ENCODE measurements around the gene CRHR2.

The CRHR2 gene

DNA sequence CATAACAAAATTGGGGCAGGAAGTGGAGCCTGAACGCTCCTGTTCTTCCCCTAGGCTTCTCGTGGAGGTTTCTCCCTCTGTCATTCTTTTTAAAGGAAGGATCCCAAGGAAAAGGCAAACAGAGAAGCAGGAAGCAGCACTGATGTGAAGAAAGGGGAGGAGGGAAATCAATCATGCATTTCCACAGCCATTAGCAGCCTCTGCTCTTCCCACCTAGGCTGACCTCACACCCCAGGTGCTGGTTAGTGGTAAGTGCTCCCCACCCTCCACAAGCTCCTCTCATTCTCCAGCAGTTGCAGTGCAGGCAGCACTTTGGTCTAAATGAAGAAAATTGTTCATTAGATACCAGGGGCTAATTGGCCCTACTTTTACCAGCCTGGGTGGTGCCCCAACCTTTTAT lies 2.6 kb downstream of the CRHR2 start:
- no peak for DNase-seq (ENCODE audit: low read depth)

DNA sequence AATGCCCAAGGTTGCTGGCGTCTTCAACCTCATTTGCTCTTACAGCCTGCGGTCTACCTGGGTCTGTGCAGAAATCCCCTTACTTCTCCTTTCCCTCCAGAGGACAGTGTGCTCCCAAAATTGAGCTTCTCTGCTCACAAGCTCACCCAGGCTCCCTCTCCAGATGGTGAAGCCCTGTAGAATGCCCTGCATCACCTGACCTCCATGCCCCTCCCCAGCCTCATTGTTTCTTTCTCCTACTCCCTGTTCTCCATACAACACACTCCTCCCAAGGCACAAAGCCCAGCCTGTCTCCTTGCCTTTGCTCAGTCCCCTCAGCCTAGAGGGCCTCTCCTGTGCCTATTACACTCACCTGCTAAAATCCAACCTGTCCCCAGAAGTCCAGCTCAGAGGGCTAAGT lies 3.5 kb downstream of the CRHR2 start:
- no peak for DNase-seq (ENCODE audit: low read depth)

DNA sequence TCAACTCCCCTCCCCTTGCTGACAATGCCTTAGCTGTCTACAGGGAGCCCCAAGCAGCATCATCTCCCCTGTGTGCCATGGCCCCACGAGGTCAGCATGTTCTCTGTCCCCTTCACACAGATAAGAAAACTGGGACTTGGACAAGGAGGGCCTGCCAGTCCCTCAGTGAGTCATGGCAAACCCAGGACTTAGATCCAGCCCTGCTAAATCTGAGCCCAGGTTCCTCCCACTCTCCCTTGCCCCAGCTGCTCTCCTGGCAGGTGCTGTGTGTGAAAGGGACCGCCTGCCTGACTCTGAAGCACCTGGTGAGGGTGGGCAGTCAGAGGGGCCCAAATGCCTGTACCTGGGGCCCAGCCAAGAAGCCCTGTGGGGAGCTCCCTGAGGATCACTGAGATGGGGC lies 7.4 kb downstream of the CRHR2 start:
- DNase-seq (ENCODE audit: low read depth): no peak

DNA sequence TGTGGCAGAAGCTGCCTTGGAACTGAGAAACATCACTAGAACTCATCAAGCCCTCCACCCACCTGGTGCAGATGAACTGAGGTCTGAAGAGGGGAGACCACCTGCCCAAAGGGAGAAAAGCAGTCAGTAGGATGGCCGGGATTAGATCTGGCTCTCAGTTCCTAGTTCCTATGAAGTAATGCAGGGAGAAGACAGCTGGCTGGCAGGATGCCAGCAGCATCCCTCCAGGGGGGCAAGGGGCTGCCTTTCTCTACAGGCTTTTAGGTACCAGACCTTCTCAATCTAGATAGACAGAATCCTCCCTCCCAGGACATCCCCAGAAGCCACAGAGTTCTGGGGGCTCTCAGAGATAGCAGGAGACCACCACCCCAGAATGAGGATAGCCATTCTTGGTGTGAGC lies 7.8 kb downstream of the CRHR2 start:
- no peak for DNase-seq (ENCODE audit: low read depth)

DNA sequence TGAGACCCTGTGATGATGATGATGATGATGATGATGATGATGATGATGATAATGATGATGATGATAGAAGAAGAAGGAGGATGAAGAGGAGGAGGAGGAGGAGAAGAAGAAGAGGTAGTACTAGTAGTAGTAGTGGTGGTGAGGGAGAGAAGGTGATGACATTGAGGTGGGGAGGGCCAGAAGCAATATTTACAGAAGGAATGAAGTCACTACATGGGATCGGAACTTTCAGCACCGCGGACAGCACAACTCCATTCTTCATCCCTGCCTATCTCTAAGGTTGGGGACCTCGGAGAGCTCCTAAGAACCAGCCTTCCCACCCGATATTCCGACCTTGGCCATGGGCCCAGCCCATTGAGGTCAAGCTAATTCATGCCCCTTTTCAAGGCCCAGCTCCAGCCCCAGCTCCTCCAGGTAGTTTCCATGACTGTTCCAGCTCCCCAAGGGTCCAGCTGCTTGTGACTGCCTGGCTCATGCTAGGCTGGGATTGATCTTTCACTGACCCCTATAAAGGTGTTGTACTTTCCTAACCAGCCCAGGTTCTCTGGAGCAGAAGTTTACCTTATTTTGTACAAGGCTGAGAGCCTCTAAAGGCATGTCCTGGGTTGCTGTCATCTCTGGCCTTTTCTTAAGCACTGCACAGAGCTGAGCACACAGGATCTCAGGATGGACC lies 10.3 kb downstream of the CRHR2 start:
- no peak for DNase-seq (ENCODE audit: low read depth)

DNA sequence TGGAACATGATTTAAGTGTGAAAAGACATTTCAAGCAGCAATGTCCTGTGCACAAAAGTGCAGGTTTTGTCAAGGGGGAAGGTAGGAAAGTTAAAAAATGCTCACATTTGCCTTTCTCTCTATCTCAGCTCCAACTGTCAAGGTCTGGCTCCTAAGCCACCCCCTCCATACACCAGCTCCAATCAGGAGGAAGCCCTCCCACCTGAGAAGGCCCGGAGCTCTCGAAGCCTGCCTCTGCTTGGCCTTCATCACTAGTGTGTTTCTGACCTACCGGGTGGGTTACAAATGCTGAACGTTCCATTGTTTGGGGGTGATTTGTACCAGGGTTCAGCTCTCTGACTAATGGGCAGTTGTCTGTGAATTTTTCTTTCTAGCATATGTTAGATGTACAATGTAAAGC lies 14.2 kb downstream of the CRHR2 start:
- no peak for DNase-seq (ENCODE audit: low read depth)

DNA sequence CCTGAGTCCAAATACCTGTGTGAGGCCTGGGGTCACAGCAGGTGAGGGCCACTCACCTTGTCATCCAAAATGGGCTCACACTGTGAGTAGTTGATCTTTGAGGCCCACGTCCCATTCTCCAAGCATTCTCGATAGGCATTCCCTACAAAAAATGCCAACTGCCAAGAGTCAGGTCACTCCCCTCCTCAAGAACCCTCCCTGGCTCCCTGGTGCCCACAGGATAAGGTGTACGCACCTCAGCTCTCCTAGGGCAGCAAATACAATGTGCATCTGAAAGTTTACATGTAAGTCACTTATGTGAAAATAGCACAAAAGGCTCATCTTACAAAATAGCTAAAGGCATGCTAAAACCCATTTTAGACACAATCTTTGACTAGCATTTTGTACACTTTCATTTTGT lies 15.1 kb downstream of the CRHR2 start:
- DNase-seq (ENCODE audit: low read depth): no peak

DNA sequence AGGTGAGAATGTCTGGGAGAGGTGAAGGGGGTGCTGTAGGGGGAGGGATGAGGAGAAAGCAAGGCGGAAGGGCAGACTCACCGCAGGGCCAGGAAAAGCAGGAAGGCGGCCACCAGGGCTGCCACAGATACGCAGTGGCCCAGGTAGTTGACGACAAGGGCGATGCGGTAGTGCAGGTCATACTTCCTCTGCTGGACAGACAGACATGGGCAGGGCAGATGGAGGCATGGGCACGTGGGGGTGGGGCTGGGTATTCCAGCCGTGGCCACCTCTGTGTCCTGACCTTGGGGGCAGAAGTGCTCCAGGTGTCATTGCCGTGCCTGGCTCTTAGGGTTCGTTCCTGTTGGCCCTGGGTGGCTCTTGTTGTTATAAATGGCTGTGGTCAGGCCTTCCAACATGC lies 16.8 kb downstream of the CRHR2 start:
- DNase-seq (ENCODE audit: low read depth): no peak

DNA sequence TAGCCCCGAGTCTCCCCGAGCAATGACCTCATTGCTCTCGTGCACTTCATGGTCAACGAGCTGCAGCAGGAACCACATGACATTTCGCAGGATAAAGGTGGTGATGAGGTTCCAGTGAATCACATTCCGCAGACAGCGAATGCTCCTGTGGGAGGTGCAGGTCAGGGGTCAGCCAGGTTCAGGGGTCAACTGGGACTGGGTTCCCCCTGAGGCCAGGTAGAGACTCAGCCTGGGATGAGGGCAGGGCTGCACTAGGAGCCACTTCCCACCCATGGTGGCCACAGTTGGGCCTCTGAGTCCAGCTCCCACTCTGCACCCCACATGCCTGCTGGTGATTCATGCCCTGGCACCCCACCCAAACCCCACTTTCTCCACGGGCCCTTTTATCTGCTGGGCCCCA lies 17.2 kb downstream of the CRHR2 start:
- DNase-seq (ENCODE audit: low read depth): no peak

DNA sequence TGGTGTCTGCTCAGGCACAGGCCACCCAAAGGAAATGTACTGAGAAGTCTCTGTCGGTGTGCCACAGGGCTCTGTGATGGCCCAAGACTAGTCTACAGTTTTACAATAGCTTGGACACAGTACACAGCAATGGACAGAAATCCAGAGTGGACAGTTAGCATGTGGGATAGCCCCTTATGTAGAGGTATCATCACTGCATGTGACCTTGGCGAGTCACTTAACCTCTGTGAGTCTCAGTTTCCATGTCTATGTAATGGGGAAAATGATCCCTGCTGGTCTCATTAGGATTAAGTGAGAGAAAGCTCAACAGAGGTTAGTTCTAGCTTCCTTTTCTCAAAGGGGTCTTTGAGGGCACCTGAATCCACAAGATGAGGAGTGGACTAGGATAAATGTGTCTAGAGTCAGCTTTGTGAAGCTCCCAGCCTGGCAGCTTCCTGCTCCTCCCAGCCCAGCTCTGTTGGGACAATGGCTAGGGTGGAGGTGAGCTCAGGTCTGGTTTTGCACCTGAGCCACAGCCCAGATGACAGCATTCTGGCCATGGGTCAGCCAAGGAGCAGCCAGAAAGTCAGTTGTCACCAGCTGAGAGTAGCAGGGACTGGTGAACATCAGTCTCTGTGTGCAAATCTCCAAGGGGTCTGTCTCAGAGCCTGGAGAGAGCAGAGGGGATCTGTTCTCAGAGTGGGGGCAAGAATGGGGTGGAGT lies 17.9 kb downstream of the CRHR2 start:
- no peak for DNase-seq (ENCODE audit: low read depth)

DNA sequence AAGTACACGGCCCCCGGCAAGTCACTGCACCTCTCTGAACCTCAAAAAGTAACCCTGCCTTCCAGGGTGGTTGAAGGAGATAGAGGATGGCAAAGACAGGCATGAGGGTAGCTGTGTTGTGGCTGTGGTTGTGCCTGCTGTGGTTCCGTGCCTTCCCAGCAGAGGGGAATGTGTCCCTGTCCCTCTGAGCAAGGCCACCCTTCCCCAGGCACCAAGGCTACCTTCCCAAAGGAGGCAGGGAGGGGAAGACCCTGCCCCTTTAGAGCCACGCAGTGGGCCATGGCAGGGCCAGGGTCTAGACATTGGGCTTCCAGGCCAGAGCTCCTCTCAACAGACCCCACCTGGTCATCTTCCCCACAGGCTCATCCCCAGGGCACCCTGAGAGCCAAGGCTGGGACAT lies 18.8 kb downstream of the CRHR2 start:
- DNase-seq (ENCODE audit: low read depth): no peak

DNA sequence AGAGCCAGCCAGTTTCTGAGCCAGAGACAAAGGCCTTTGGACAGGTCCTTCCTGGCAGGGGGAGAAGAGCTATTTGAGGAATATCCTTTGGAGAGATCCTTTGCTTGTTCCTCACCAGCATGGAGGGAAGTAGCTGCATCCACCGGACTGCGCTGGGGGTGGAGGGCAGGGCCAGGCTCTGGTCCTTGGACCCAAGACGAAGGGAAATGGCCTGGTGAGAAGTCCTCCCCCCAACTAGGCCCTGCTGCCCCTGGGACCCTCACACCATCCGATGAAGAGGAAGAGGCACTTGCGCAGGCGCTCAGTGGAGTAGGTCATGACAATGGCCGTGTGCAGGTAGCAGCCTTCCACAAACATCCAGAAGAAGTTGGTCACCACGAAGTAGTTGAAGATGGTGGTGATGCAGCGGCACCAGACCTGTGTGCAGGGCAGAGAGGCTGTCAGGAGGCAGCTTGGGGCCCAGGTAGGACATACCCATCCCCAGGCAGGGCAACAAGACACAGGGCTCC lies 19.8 kb downstream of the CRHR2 start:
- no peak for DNase-seq (ENCODE audit: low read depth)

DNA sequence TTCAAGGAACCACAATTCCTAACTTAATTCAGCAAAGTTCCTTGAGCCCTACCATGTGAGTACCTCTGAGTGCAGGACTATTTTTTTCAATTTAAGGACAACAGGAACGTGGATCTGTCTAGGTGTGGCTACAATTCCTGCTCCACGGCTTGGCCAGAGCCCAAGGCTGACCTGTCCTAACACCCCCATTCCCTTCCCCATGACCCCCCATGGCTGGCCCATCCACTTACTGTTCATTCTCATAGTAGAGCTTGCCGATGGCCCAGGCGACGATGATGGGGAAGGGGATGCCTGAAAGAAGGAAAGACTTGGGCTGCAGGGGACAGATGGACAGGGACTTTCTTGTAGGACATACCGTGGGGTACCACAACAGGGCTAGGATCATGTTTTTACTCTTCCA lies 20.3 kb downstream of the CRHR2 start:
- no peak for DNase-seq (ENCODE audit: low read depth)

DNA sequence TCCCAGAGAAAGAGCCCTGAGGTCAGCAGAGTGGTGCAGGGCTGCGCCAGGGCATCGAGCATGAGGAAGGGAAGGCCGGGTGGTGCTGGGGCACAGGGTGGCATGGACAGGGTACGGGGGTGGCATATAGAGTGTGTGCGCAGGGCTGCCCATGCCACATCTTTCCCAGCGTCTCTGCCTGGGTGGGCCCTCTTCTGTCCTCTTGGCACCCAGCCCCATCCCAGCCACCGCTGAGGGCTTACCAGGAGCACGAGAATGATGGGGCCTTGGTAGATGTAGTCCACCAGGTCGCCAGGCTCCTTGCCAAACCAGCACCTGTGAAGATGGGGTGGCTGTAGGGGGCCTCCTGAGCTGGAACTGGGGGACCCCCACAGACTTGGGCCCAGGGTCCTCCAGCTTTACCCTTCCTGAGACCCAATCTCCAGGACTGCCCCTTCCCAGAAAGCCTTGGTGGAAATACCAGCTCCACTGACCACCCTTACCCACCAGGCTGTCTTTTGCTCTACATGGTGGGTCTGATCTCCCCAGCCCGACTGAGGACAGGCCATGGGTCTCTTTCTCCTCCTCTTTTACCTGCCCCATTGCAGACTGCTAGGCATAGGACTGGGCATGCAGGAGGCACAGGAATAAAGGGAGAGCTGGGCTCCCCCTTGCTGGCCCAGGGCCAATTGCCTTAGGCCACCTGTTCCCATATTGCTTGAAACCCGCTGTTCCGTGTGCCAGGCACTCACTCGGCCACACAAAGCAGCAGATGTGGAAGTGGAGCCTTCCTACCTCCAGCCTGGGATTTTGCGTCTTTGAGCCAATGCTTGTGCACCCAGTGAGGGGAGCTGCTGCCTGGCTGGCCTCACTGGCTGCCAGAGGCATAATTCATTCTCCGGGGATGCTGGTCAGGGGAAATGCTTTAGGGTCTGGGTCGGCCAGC lies 21.7 kb downstream of the CRHR2 start:
- DNase-seq (ENCODE audit: low read depth): no peak

DNA sequence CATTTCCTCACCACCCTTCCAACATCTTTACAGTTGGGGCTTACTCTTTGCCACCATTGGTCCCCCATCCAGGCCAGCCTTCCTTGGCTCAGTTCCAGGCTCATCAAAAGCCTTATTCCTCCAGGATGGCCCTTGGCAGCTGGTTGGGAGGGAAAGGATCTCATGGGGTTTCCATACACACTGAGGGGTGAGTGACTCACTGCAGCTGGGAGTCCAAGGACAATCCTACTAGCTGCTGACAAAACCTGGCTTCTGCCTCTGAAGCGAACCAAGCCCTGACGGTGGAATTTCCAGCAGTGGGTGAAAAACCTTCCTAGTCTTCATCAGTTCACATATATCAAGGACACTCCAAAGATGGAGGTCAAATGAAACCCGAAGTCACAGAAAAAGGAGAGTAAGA lies 22.9 kb downstream of the CRHR2 start:
- no peak for DNase-seq (ENCODE audit: low read depth)

DNA sequence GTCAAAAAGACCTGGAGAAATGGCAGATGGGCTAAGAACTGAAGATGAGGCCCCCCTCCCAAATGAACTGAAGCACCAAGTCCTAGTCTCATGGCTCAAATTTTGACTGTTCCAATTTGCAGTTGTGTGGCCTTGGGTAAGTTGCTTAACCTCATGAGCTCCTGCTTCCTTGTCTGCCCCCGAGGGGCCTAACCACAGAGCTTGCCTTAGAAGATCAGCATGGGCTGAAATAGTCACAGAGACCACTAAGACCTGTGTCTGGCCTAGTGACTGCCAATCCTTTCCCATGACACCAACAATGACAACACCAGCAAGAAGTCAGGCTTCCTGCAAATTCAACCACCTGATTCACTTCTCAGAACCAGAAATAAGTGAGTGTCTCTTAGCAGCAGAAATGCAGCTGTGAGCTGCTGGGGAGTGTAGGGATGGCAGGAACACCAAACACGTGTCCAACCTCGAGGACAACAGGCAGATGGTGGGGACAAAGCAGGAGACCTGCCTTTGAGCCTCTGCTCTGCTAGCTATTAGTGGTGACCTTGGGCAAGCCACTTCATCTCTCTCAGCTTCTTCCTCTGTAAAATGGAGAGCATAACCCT lies 23.7 kb downstream of the CRHR2 start:
- DNase-seq (ENCODE audit: low read depth): no peak

DNA sequence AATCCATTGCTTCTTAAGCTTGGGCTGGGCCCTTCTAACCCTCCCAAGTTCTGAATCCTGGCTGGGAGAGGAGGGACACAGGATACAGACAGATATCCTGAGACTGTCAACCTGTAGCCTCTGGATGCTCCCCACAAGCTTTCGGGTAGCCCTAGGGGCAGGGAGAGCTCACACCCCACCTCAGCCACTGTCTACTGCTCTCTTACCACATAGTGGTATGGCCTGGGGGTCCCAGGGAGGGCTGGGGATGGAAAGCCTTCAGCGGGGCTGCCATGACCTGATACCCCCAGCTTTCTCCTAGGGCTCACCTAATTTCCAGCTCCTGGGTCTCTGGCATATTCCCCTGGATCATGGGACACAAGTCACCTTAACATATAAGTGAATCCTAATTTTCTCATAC lies 25.1 kb downstream of the CRHR2 start:
- no peak for DNase-seq (ENCODE audit: low read depth)

DNA sequence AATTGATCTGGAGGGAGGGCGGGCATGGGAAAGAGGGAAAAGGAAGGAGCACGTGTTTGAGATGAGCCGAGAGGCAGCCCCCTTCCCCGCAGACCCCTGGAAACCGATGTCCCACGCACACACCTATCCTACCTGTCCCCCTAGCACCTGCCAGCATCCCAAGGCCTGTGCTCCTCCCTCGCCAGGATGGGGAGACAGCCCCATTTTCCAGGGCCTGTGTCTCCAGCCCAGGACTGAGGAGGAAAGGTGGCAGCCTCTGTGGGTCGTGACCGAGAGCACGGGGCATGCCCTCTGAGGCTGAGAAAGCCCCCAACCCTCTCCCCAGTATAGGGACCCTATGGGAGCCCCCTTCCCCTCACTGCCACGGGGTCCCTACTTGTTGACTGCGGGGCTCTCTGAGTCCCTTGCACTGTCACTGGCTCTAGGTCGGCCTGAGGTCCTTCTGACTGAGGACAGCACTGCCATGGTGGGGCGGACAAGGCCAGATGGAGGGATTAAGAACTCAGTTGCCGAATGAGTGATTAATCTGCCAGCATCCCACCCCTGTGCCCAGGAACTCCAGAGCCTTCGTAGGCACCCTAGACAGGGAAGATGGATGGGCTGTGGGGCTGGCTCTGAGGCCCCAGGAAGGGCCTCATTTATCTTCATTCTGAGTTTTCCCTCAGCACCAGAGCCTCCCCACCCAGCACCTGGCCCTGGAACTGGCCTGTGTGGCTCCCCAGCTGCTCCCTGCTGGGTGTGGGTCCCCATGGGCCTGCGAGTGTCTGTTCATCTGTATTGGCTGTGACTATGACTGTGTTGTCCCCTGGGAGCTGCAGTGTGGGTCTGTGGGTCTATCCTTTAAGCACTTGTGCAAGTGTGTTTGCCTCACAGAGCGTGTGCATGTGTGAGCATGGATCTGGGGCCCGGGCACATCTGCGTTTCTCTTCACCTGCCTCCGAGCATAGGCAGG lies 26.0 kb downstream of the CRHR2 start:
- no peak for DNase-seq (ENCODE audit: low read depth)

DNA sequence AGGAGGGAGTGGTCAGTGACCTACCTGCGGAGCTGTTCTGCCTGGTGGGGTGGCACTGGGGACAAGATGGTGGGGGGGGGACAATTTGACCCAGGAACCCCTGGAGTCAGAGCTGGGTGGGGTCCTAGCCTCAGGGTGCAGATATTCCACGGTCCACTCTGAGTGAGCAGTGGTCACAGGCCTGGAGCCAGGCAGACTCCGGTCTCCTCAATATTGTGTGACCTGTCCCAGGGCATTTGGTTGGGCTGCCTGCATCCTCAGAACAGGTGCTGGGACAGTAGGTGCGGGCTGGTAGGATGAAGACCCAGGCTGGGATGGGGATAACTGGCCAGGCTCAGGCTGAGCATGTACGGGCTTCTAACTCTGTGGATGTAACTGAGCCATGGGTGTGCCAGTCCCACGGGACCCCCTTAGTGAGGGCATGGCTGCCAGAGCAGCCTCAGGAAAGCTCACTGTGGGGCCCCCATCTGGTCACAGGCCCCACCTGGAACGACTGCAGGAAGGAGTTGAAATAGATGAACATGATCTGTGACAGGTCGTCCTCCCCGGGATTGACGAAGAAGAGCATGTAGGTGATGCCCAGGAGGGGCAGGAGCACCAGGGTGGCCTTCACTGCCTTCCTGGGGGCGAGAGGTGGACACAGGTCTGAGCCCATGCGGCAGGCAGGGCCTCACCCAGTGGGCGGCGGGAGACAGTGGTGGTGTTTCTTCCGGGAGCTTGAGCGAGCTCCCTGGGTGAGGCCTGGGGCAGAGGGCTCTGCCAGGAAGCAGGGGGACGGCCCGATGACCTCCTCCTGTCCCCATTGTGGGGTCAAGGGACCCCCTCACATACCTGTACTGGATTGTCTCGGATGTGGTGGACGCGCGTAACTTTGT lies 26.9 kb downstream of the CRHR2 start:
- no peak for DNase-seq (ENCODE audit: low read depth)
